Neural cell (in vitro differentiated cells): ENCODE measurements around the gene C10orf53. TPM values are rescaled to one million over a fixed set of nuclear protein-coding genes. Genes with fewer than 3 reads are reported as not detected.

ENCODE experiments used
- H2AFZ ChIP-seq: fragments of 200-600, 300-800 bp; sonication (generic), shearing (Covaris generic); 2 replicates; pipeline ENCODE4 v1.6.0; 2014; ENCODE audit warnings: low read depth, mild to moderate bottlenecking, antibody characterized with exemption, low read length, moderate library complexity
- H3F3A ChIP-seq: fragments of 200-600 bp; shearing (Covaris generic); 2 replicates; pipeline ENCODE4 v1.6.1; 2016; ENCODE audit warnings: mild to moderate bottlenecking, moderate library complexity, mixed read lengths, antibody characterized with exemption, low read length; ENCODE audit not compliant: insufficient read depth, poor library complexity, severe bottlenecking
- H3K27ac ChIP-seq: fragments of 200-600, 300-800 bp; sonication (generic), shearing (Covaris generic); 2 replicates; pipeline ENCODE4 v1.5.1; 2014; ENCODE audit warnings: mild to moderate bottlenecking, low read length, moderate library complexity
- H3K27me3 ChIP-seq: fragments of 300-800, 200-600 bp; sonication (generic), shearing (Covaris generic); 2 replicates; pipeline ENCODE4 v1.6.0; 2014; ENCODE audit warnings: mild to moderate bottlenecking, low read depth, low read length, moderate library complexity; ENCODE audit not compliant: insufficient read depth
- H3K36me3 ChIP-seq: fragments of 300-800, 200-600 bp; sonication (generic), shearing (Covaris generic); 2 replicates; pipeline ENCODE4 v1.5.1; 2014; ENCODE audit warnings: mild to moderate bottlenecking, antibody characterized with exemption, low read length, moderate library complexity; ENCODE audit not compliant: insufficient read depth
- H3K4me2 ChIP-seq: fragments of 300-800, 200-600 bp; sonication (generic), shearing (Covaris generic); 2 replicates; pipeline ENCODE4 v1.6.0; 2014; ENCODE audit warnings: mild to moderate bottlenecking, low read length
- H3K4me3 ChIP-seq: fragments of 300-800, 200-600 bp; sonication (generic), shearing (Covaris generic); 2 replicates; pipeline ENCODE4 v1.5.1; 2014; ENCODE audit warnings: mild to moderate bottlenecking, low read length, moderate library complexity
- H3K79me2 ChIP-seq: fragments of 200-600 bp; shearing (Covaris generic); replicated peaks from 2 replicates; pipeline ENCODE4 v1.6.0; 2014; ENCODE audit warnings: mild to moderate bottlenecking, low read length, moderate library complexity; ENCODE audit not compliant: insufficient read depth
- H3K9ac ChIP-seq: fragments of 300-800, 200-600 bp; sonication (generic), shearing (Covaris generic); 2 replicates; pipeline ENCODE4 v1.6.1; 2016; ENCODE audit warnings: mild to moderate bottlenecking, low read length, mixed read lengths
- H3K9me2 ChIP-seq: fragments of 200-600 bp; shearing (Covaris generic); 2 replicates; pipeline ENCODE4 v1.6.1; 2016; ENCODE audit warnings: mild to moderate bottlenecking, low read length, mixed read lengths; ENCODE audit not compliant: insufficient read depth
- H3K9me3 ChIP-seq: fragments of 200-600, 300-800 bp; sonication (generic), shearing (Covaris generic); 2 replicates; pipeline ENCODE4 v1.6.1; 2016; ENCODE audit warnings: mild to moderate bottlenecking, mixed run types, low read length, moderate library complexity, mixed read lengths
- H4K20me1 ChIP-seq: fragments of 200-600 bp; shearing (Covaris generic); 2 replicates; pipeline ENCODE4 v1.6.1; 2016; ENCODE audit warnings: mild to moderate bottlenecking, mixed run types; ENCODE audit not compliant: insufficient read depth
- CTCF ChIP-seq: fragments of 450-650 bp; IDR thresholded peaks from 2 replicates; pipeline ENCODE4 v1.5.1; 2014; ENCODE audit warnings: antibody characterized with exemption, mild to moderate bottlenecking, moderate library complexity; ENCODE audit not compliant: poor library complexity, severe bottlenecking
- EP300 ChIP-seq: fragments of 450-650 bp; conservative IDR thresholded peaks from 2 replicates; pipeline ENCODE4 v1.6.1; 2014; ENCODE audit warnings: antibody characterized with exemption, mild to moderate bottlenecking, moderate library complexity; ENCODE audit not compliant: poor library complexity, severe bottlenecking
- EZH2 ChIP-seq: fragments of 200-600, 300-800 bp; shearing (Covaris generic), sonication (generic); IDR thresholded peaks from 2 replicates; pipeline ENCODE4 v1.6.1; 2014; ENCODE audit warnings: antibody characterized with exemption, low read length, borderline replicate concordance, mild to moderate bottlenecking; ENCODE audit not compliant: insufficient read depth, poor library complexity, severe bottlenecking
- MXI1 ChIP-seq: fragments of 450-650 bp; conservative IDR thresholded peaks from 2 replicates; pipeline ENCODE4 v1.6.1; 2014; ENCODE audit warnings: antibody characterized with exemption, mild to moderate bottlenecking; ENCODE audit not compliant: poor library complexity, severe bottlenecking
- POLR2AphosphoS5 ChIP-seq: IDR thresholded peaks from 2 replicates; pipeline ENCODE4 v1.6.1; 2012
- RAD21 ChIP-seq: fragments of 450-650 bp; conservative IDR thresholded peaks from 2 replicates; pipeline ENCODE4 v1.6.1; 2014; ENCODE audit warnings: antibody characterized with exemption, mild to moderate bottlenecking, moderate library complexity
- REST ChIP-seq: IDR thresholded peaks from 2 replicates; pipeline ENCODE4 v1.6.1; 2012; ENCODE audit warnings: borderline replicate concordance
- SMC3 ChIP-seq: fragments of 450-650 bp; conservative IDR thresholded peaks from 2 replicates; pipeline ENCODE4 v1.6.1; 2014; ENCODE audit warnings: antibody characterized with exemption, mild to moderate bottlenecking, moderate library complexity; ENCODE audit not compliant: poor library complexity
- TAF1 ChIP-seq: IDR thresholded peaks from 2 replicates; pipeline ENCODE4 v1.6.1; 2012; ENCODE audit warnings: low read depth
- polyA plus RNA-seq: library from polyadenylated mRNA; depleted of rRNA; stranded (reverse); fragments of >200 nt; gene quantifications from 2 replicates; pipeline ENCODE4 v1.2.3, GENCODE V29; 2014

The C10orf53 gene
- polyA plus RNA-seq, 1 donor from 2014 or later = not detected

- no peaks in the 10 kb centered on the region for H3K9me2 ChIP-seq
- H3K27me3 ChIP-seq = peaks cover 32% of the 10 kb centered on the region
- H3K4me2 ChIP-seq = no peak overlapping the region
- H2AFZ ChIP-seq = no peak overlapping the region
- H3K36me3 ChIP-seq = no peaks in the 10 kb centered on the region
- no peaks in the 10 kb centered on the region for H3F3A ChIP-seq
- no peak overlapping the region for H3K9ac ChIP-seq
- H3K9me3 ChIP-seq = no peaks in the 10 kb centered on the region
- H3K27ac ChIP-seq = no peak overlapping the region
- no peaks in the 10 kb centered on the region for H3K79me2 ChIP-seq
- no peak overlapping the region for H3K4me3 ChIP-seq
- no peak for TF ChIP-seq REST
- no peak for TF ChIP-seq SMC3
- TF ChIP-seq EZH2 = no peak
- no peak for TF ChIP-seq MXI1
- TF ChIP-seq POLR2AphosphoS5 = no peak
- no peak for TF ChIP-seq EP300
- no peak for TF ChIP-seq RAD21
- no peaks in the 10 kb centered on the region for H4K20me1 ChIP-seq
Observed at GRCh38 chr10:49688261-49688846, 8.9 kb downstream of the C10orf53 start.

GRCh38 chr10:49688920-49689319 is 9.5 kb downstream of the C10orf53 start:
- Histone ChIP-seq H3K9ac (no peak overlapping the region), H3K27ac (no peak overlapping the region), H2AFZ (no peak overlapping the region), H4K20me1 (no peaks in the 10 kb centered on the region), H3K9me2 (no peaks in the 10 kb centered on the region), H3K36me3 (no peaks in the 10 kb centered on the region), H3K79me2 (no peaks in the 10 kb centered on the region), H3K4me3 (no peak overlapping the region), H3F3A (no peaks in the 10 kb centered on the region), H3K9me3 (no peaks in the 10 kb centered on the region), H3K27me3 (peaks cover 32% of the 10 kb centered on the region), H3K4me2 (no peak overlapping the region)
- TF ChIP-seq CTCF (no peak), TAF1 (no peak), EZH2 (no peak), MXI1 (no peak), EP300 (no peak), POLR2AphosphoS5 (no peak), SMC3 (no peak), REST (no peak), RAD21 (no peak)
